Suppressor macrophage treated with lipopolysaccharide for 1 hour (primary cell): Measurements from ENCODE around the gene GLTP.
A peak's percentile ranks its signal among the peaks of the same experiment; 100 is the strongest.

ENCODE experiments used
- DNase-seq, 3 donors: peaks; one replicate each; pipeline ENCODE4 v3.0.0-alpha.2; 2020 to 2022

Gene GLTP

DNA sequence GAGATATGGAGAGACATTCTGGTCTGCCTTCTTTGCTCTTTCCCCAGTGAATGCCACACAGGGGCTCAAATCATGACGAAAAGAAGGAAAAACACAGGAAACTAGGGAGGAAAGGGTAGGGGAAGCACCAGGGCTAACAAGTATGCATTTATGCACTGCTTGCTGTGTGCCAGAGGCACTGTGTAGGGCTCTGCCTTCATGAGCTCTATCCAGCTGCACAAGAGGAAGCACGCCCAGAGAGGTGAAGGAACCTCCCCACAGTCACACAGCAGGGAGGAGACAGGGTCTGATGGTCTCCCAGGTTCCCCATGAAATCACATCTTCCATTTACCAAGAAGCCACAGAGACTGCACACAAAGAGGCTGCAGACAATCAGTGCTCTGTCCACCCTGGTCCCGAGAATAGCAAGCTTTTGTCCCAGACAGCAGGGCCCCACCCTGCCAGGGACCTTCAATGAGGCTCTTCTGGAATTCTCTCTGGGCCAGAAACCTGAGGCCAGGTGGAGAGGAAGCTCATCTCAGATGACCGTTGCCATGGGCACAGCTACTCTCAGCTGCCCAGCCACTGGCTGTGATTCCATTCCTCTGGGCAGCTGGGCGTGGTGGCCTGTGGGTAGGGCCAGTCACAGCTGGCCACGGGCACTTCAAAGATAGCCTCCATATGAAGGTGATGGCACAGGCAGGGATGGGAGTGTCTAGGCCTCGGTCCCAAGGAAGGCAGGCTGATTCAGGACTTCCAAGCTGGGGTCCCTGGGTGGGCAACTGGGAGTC is 39.9 kb downstream of the GLTP start:
- DNase-seq: no peak

GRCh38 chr12:109839444-109839843 is 40.9 kb downstream of the GLTP start:
- DNase-seq: no peak

DNA sequence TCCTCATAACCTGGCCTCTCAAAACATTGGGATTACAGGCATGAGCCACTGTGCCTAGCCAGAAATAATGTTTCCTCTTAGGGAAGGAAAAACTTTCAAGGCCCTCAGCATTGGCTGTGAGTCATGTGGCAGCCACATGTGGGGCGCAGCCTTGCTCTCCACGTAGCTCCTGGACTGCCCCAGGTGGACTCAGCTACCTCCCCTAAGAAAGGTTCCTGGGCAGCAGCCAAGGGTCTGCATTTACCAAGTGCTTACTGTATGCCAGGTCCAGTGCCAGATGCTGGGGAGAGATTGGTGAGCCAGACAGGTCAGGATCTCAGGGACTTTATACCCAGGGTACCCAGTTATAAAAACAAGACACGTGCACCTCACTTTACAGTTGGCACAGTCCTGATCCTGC is 43.4 kb downstream of the GLTP start:
- peak; percentile 24 to 41 (median 28) for DNase-seq

GRCh38 chr12:109835827-109836226 is 44.5 kb downstream of the GLTP start:
- DNase-seq: no peak

GRCh38 chr12:109833307-109834189 is 46.8 kb downstream of the GLTP start, which contains the start of gene TRPV4:
Gene TRPV4 (minus strand): TSS chr12:109833398. CDS start chr12:109814796, 18,602 bp downstream.
- DNase-seq: peak in 1 of 3 donors; percentile 61

GRCh38 chr12:109832541-109833306 is 47.6 kb downstream of the GLTP start:
- DNase-seq: no peak

GRCh38 chr12:109831929-109832328 is 48.4 kb downstream of the GLTP start:
- no peak for DNase-seq

DNA sequence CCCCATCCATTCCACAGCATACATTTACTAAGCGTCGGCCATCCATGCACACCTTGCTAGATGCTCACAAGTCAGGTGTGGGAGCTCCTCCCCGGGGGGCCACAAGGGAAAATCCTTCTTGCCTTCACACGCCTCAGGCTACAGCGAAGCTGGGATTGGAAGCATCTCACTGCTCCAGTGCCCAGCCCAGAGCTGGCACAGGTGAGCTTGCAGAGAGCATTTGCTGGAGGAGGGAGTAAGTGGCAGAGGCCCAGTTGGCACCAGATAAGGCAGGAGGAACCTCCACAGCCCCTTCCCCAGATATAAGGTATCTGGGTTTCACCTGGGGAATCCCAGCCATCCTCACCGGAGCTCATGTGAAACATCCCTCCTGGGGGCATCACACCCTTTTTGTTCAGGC is 49.0 kb downstream of the GLTP start:
- no peak for DNase-seq

DNA sequence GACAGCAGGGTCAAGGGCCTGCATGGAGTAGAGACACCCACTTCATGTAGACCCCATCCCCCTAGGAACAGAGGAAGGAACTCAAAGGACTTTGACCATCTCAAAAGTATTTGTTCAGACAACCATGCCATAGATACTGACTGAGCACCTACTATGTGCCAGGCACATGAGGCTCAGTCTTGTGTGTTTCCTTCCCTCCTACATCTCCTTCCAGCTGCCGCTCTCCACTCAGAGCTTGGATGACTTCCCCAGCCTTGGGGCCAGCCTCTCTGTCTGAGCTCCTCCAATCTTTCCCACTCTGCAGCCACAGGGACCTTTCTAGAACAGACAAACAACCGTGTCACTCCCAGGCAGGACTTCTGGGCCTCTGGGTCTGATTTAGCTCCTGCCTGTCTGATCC is 49.6 kb downstream of the GLTP start:
- DNase-seq: no peak

DNA sequence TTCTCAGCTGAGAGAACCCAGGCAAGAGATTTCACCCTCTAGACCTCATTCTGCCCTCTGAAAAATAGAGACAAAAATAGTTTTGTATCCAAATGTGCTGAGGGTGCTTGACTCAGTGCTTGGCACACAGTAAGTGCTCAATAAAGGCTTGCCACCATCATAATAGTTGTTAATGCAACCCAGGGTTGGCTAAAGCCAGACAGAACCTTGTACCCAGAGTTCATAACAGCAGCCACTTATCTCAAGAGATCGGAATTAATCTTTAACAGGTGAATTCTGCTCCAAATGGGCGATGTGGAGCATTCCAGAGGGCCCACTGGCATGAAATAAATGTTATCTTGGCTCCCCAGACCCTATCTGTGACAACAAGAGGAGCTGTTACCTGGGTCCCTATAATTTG is 50.1 kb downstream of the GLTP start:
- DNase-seq: no peak

DNA sequence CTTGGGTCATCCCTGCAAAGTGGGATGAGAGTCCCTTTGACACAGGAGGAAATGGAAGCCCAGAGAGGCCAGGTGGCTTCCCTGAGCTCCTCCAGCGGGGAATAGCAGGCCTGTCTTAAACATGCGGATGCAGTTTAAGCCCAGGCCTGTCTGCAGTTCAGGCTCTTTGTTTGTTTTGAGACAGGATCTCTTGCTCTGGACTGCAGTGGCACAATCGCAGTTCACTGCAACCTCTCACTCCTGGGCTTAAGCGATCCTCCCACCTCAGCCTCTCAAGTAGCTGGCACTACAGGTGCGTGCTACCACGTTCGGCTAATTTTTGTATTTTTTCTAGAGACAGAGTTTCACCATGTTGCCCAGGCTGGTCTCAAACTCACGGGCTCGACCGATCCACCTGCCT is 50.7 kb downstream of the GLTP start:
- DNase-seq: no peak

- DNase-seq: no peak
These were observed 51.4 kb downstream of the GLTP start for GRCh38 chr12:109828754-109829511.

GRCh38 chr12:109827566-109828550 is 52.5 kb downstream of the GLTP start:
- peak; percentile 97 to 99 (median 98) for DNase-seq

DNA sequence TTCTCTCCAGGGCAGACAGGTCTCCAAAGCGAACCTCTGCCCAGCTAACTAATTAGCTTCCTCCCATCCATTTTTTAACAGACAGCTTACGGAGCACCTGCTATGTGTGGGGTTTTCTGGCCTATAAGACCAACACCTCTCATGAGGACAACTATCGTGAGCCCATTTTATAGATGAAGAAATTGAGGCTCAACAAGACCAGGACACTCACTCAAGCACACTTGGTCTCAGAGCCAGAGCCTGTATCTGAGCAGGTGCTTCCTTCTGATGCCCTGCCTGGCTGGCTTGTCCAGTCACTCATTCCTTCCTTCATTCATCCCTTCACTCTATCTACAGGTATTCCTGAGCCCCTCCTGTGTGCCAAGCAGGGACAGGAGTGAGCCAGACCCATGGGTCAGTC is 53.3 kb downstream of the GLTP start:
- DNase-seq: no peak

- DNase-seq: no peak
These were observed 55.6 kb downstream of the GLTP start for GRCh38 chr12:109824731-109825130.

DNA sequence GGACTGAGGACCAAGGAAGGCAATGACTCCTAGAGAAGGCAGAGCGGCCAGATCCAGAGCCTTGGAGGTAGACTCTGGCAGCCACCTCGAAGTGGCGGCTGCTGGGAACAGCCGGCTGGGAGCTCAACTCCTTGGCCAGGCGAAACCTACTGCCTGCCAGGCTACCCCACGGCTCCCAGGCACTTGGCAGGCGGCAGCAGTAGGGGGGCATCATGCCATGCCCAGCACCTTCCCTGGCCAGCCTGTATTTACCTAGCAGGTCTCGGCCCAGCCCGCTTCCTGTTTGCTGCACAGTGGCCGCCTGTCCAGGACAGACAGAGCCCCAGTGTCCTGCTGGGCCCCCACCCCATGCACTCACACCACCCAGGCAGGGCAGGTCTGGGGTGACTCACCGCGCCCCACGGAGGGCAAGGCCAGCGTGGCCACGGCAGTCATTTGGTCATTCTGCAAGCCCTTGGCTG is 57.4 kb downstream of the GLTP start:
- peak in 1 of 3 donors; percentile 21 for DNase-seq

DNA sequence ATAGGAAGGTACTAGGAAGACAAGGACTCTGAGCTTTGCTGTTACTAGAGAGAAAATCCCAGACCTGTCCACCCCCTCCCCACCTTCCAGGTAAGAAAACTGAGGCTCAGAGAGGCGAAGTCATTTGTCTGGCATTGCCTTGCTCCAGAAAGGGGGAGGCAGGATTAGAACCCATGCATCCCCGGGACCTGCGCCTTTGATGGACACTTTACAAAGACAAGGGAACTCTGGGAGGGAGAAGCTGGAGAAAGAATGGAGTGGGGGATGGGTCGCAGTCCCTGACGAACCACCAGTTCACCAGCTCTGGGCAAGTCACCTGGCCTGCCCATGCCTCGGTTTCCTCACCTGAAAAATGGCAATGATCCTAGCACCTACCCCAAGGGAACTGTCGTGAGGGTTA is 57.9 kb downstream of the GLTP start:
- DNase-seq: no peak

- DNase-seq: no peak
These were observed 58.4 kb downstream of the GLTP start for GRCh38 chr12:109821968-109822367.

DNA sequence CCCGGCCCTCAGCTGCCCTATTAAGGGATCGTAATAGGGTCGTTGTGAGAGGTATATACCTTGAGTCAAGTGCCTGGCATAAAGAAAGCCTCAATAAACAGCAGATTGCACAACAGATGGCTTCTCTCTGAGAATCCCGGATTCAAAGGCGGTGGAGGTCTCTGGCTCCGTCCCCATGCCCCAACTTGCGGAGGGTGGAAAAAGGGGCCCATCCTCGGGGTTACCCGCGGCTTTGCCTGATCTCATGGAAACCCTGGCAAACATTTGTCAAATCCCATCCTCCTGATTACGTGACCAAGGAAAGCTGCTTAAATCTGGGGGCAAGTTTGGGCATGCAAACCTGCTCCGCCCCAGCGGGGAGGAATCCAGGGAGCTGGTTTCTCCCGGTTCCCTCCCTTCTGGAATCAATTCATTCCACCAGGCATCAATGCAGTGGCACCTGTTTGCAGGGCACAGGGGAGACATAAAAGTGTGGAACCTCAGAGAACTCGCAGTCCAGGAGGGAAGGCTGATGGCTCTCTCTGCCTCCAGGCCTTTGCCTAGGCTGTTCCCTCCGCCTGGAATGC is 59.4 kb downstream of the GLTP start:
- no peak for DNase-seq

- no peak for DNase-seq
These were observed 61.3 kb downstream of the GLTP start for GRCh38 chr12:109818905-109819500.
